Fibroblast of mammary gland (primary cell): ENCODE measurements around the gene TMEM233.

ENCODE experiments used
- DNase-seq: peaks from one replicate; pipeline ENCODE4 v3.0.0-alpha.2; 2010; ENCODE audit warnings: low read depth
- H3K4me3 ChIP-seq: 2 replicates; pipeline ENCODE4 v1.5.1; 2011; ENCODE audit warnings: low read depth, mild to moderate bottlenecking, low read length, moderate library complexity; ENCODE audit not compliant: control insufficient read depth
- CTCF ChIP-seq: conservative IDR thresholded peaks from 2 replicates; pipeline ENCODE4 v1.5.1; 2011; ENCODE audit warnings: low read depth, low read length, inconsistent platforms; ENCODE audit not compliant: control insufficient read depth, insufficient read depth

TMEM233 gene

GRCh38 chr12:119676573-119676972 is 83.0 kb downstream of the TMEM233 start:
- no peak for DNase-seq
- H3K4me3 ChIP-seq, result no peak overlapping the region
- no peak for TF ChIP-seq CTCF

- no peak overlapping the region for H3K4me3 ChIP-seq
- no peak for DNase-seq
- no peak for TF ChIP-seq CTCF
Observed at GRCh38 chr12:119678459-119678858, 84.9 kb downstream of the TMEM233 start.

- DNase-seq, result no peak
- TF ChIP-seq CTCF, result no peak
- no peak overlapping the region for H3K4me3 ChIP-seq
Observed at GRCh38 chr12:119679081-119679480, 85.5 kb downstream of the TMEM233 start.

- no peak for DNase-seq
- no peak overlapping the region for H3K4me3 ChIP-seq
- no peak for TF ChIP-seq CTCF
Observed at GRCh38 chr12:119679490-119679889, 85.9 kb downstream of the TMEM233 start.

- no peak for TF ChIP-seq CTCF
- DNase-seq, result no peak
Observed at GRCh38 chr12:119681111-119681510, 87.5 kb downstream of the TMEM233 start.

GRCh38 chr12:119681728-119682638 is 88.4 kb downstream of the TMEM233 start:
- no peak for DNase-seq
- no peak overlapping the region for H3K4me3 ChIP-seq
- no peak for TF ChIP-seq CTCF

More at GRCh38 chr12:119681111-119681510, 87.5 kb downstream of the TMEM233 start:
- H3K4me3 ChIP-seq, result no peak overlapping the region
